Articular chondrocyte of knee joint (primary cell): ENCODE results near the gene EPHA10. TPM values are rescaled to one million over a fixed set of nuclear protein-coding genes. Genes with fewer than 3 reads are reported as not detected.

Experiments
- small RNA-seq: library from RNA; depleted of rRNA; stranded (forward); fragments of <200 nt; gene quantifications from one replicate; pipeline ENCODE3, GENCODE V24; 2012
- total RNA-seq: library from RNA; depleted of rRNA; stranded (reverse); fragments of >200 nt; gene quantifications from 2 replicates; pipeline ENCODE4 v1.2.3, GENCODE V29; 2012

Gene EPHA10
- total RNA-seq: not detected in 2 replicates

GRCh38 chr1:37764888-37765441, at the start of gene EPHA10:
Gene EPHA10 (minus strand): TSS chr1:37765120. CDS start chr1:37765066, 54 bp downstream.

GRCh38 chr1:37807555-37808368, 42.8 kb upstream of the EPHA10 start, which contains the start of the genes C1orf122 and YRDC:
Gene C1orf122 (plus strand): TSS chr1:37807790. CDS start chr1:37808405, 615 bp downstream.
Gene YRDC (minus strand): TSS chr1:37808208. CDS start chr1:37808180, 28 bp downstream.

GRCh38 chr1:37793773-37794371, 29.0 kb upstream of the EPHA10 start, which contains the start of gene MANEAL:
Gene MANEAL (plus strand): TSS chr1:37793847. CDS start chr1:37794183, 336 bp downstream.

GRCh38 chr1:37692078-37692833, 72.7 kb downstream of the EPHA10 start, which contains the start of gene CDCA8:
Gene CDCA8 (plus strand): TSS chr1:37692516. CDS start chr1:37692691, 175 bp downstream.

Small RNA genes within 50 kb of the gene (small RNA-seq; reads per million reads assigned to genes)
- gene RF00019: not detected

Other genes starting within 250 kb of the EPHA10 start
- 11.0 and 14.8 TPM in 2 replicates for gene SNIP1, start 210.8 kb downstream of the EPHA10 start, total RNA-seq
- gene DNALI1, start 208.2 kb downstream of the EPHA10 start, total RNA-seq: 8.1 and 10.3 TPM in 2 replicates
- 49.4 and 52.1 TPM in 2 replicates for gene GNL2, start 169.2 kb downstream of the EPHA10 start, total RNA-seq
- 0.11 and 0.13 TPM in 2 replicates for gene RSPO1, start 130.2 kb downstream of the EPHA10 start, total RNA-seq
- gene CDCA8, start 72.6 kb downstream of the EPHA10 start, total RNA-seq: 6.5 and 10.4 TPM in 2 replicates
- 0.65 and 0.76 TPM in 2 replicates for gene MANEAL, start 28.7 kb upstream of the EPHA10 start, total RNA-seq
- 20.5 and 51.2 TPM in 2 replicates for gene C1orf122, start 42.7 kb upstream of the EPHA10 start, total RNA-seq
- gene YRDC, start 43.1 kb upstream of the EPHA10 start, total RNA-seq: 6.9 and 9.0 TPM in 2 replicates
- gene MTF1, start 94.5 kb upstream of the EPHA10 start, total RNA-seq: 4.3 and 4.6 TPM in 2 replicates
- 31.0 and 31.8 TPM in 2 replicates for gene INPP5B, start 181.9 kb upstream of the EPHA10 start, total RNA-seq
- 74.0 and 78.4 TPM in 2 replicates for gene SF3A3, start 224.9 kb upstream of the EPHA10 start, total RNA-seq
- gene FHL3, start 240.4 kb upstream of the EPHA10 start, total RNA-seq: 14.5 and 14.8 TPM in 2 replicates
- gene UTP11, start 247.6 kb upstream of the EPHA10 start, total RNA-seq: 49.7 and 52.2 TPM in 2 replicates